Activated CD4-positive, alpha-beta memory T cell treated with anti-CD3 and anti-CD28 coated beads, Interleukin-2, amount 10 ng/mL, durations not matched to agents 7 days and 5 days (primary cell): ENCODE data around the gene SDF2L1. TPM values are rescaled to one million over a fixed set of nuclear protein-coding genes. Genes with fewer than 3 reads are reported as not detected.

ENCODE experiments used
- CTCF ChIA-PET: fragments of 350-600 bp; sonication (Branson Sonifier 250); formaldehyde crosslinking; loops from one replicate; lab custom pipeline; 2021; ENCODE audit warnings: antibody characterized with exemption, inconsistent platforms; lab: Charles Lee
- POLR2A ChIA-PET: fragments of 350-600 bp; sonication (Branson Sonifier 250); formaldehyde crosslinking; loops from one replicate; lab custom pipeline; 2021; ENCODE audit warnings: antibody characterized with exemption; lab: Charles Lee
- DNase-seq: peaks from one replicate; pipeline ENCODE4 v3.0.0-alpha.2; 2020
- H3K27ac Mint-ChIP-seq: one replicate; pipeline ENCODE4 v1.8.0; 2021; ENCODE audit warnings: mild to moderate bottlenecking, mixed read lengths
- H3K27me3 Mint-ChIP-seq: one replicate; pipeline ENCODE4 v1.8.0; 2021; ENCODE audit warnings: mixed read lengths
- H3K36me3 Mint-ChIP-seq: one replicate; pipeline ENCODE4 v1.8.0; 2021; ENCODE audit warnings: low read depth, mixed read lengths
- H3K4me1 Mint-ChIP-seq: one replicate; pipeline ENCODE4 v1.8.0; 2021; ENCODE audit warnings: mixed read lengths
- H3K4me3 Mint-ChIP-seq: one replicate; pipeline ENCODE4 v1.8.0; 2021; ENCODE audit warnings: mild to moderate bottlenecking, mixed read lengths
- H3K9me3 Mint-ChIP-seq: one replicate; pipeline ENCODE4 v1.8.0; 2021; ENCODE audit warnings: mixed read lengths
- total RNA-seq, 2 experiments: library from RNA; stranded (reverse); gene quantifications; one replicate each; pipeline ENCODE4 v1.2.3, GENCODE V29; 2021

The SDF2L1 gene
- total RNA-seq, 2 experiments from 2014 or later: 61.4 to 62.1 TPM

DNA sequence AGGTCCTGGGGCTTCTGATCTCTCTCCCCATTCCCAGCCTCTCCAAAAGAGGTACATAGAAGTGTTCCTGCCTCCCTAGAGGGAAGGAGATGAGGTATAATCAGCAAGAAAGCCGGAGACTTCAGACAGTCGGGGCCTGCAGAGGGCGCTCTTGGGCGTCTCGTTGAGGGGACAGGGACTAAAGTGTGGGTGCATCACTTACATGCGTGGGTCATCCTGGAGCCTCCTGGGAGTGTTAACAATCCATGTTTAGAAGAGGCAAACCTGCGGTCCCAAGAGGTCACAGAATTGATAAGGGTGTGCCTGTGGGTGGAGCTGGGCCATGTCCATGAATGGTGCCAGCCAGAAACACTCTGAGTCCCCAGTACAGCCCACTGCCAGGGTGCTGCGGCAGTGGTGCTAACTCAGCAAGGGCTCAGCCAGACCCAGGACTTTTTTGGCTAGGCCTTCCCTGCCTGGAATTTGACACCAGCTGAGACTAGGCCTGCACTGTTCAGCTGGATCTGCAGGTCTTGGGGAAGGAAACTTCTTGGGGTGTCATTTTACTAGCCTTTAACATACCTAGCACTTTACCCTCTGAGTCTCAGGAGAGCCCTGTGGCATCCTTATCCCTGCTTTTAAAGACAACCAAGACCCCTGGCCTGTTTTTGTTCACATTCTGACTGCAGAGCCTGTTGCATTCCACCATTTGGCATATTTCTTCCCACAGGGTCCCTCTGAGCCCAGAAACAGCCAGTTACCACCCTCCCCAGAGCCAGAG is 17.8 kb upstream of the SDF2L1 start:
- Mint-ChIP-seq H3K4me1 (peaks cover 26% of the 10 kb centered on the region), H3K9me3 (no peaks in the 10 kb centered on the region), H3K27me3 (no peaks in the 10 kb centered on the region), H3K27ac (peak overlapping the region; percentile 64), H3K36me3 (peaks cover 38% of the 10 kb centered on the region), H3K4me3 (no peak overlapping the region)
- ChIA-PET CTCF (interaction anchor here (0.5 to 13.8 kb wide), 4 partner anchors 8 to 1000 kb away, joined by 3 to 289 read pairs (median 4); partner anchors contain the start of genes CCDC116 and SDF2L1), POLR2A (interaction anchor here (5.4 kb wide), 1 partner anchor 18 kb away, joined by 27 read pairs; the partner anchor contains the start of gene SDF2L1)
- DNase-seq: peak; percentile 42

GRCh38 chr22:21624880-21625791 is 17.0 kb upstream of the SDF2L1 start:
- DNase-seq: no peak
- Mint-ChIP-seq H3K27ac (peak overlapping the region; percentile 64), H3K4me3 (no peak overlapping the region), H3K36me3 (peaks cover 38% of the 10 kb centered on the region), H3K4me1 (peaks cover 26% of the 10 kb centered on the region), H3K9me3 (no peaks in the 10 kb centered on the region), H3K27me3 (no peaks in the 10 kb centered on the region)
- POLR2A ChIA-PET: interaction anchor here (1.3 to 5.4 kb wide), 2 partner anchors 17 to 111 kb away, joined by 3 to 27 read pairs; partner anchors contain the start of genes SDF2L1 and YPEL1
- CTCF ChIA-PET: interaction anchor here (13.8 kb wide), 1 partner anchor 18 kb away, joined by 289 read pairs; the partner anchor contains the start of gene SDF2L1

DNA sequence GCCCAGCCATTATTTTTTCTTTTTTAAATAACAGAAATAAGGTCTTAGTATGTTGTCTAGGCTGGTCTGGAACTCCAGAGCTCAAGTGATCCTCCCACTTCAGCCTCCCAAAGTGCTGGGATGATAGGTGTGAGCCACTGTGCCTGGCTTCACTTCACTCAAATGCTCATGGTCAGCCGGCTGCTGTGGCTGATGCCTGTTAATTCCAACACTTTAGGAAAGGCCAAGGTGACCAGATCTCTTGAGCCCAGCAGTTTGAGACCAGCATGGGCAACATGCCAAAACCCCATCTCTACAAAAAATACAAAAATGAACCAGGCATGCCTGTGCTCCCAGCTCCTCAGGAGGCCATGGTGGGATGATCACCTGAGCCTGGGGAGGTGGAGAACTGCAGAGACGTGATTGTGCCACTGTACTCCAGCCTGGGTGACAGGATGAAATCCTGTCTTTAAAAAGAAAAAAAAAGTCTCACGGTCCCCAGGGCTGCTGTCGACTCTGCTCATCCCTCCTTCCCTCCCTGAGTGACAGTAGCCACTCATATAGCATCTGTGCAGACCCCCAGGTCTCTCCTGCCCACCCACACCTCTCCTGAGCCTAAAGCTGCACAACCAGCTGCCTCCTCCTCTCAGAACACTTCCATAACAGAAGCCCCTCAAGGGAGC is 15.9 kb upstream of the SDF2L1 start:
- H3K4me3 Mint-ChIP-seq: no peak overlapping the region
- peaks cover 34% of the 10 kb centered on the region for H3K4me1 Mint-ChIP-seq
- no peaks in the 10 kb centered on the region for H3K27me3 Mint-ChIP-seq
- no peaks in the 10 kb centered on the region for H3K9me3 Mint-ChIP-seq
- POLR2A ChIA-PET: interaction anchor here (0.6 to 5.4 kb wide), 4 partner anchors 12 to 110 kb away, joined by 3 to 40 read pairs (median 15); partner anchors contain the start of genes SDF2L1 and YPEL1
- DNase-seq: no peak
- H3K36me3 Mint-ChIP-seq: peaks cover 38% of the 10 kb centered on the region
- CTCF ChIA-PET: interaction anchor here (13.8 kb wide), 1 partner anchor 17 kb away, joined by 289 read pairs; the partner anchor contains the start of gene SDF2L1
- peak overlapping the region; percentile 41 for H3K27ac Mint-ChIP-seq

- no peak for DNase-seq
- ChIA-PET POLR2A (interaction anchor here (0.6 to 5.4 kb wide), 4 partner anchors 13 to 24 kb away, joined by 3 to 132 read pairs (median 34); partner anchors contain the start of gene SDF2L1), CTCF (interaction anchor here (13.8 kb wide), 1 partner anchor 17 kb away, joined by 289 read pairs; the partner anchor contains the start of gene SDF2L1)
- peak overlapping the region; percentile 41 for H3K27ac Mint-ChIP-seq
- peaks cover 38% of the 10 kb centered on the region for H3K4me1 Mint-ChIP-seq
- H3K9me3 Mint-ChIP-seq: no peaks in the 10 kb centered on the region
- peak overlapping the region; percentile 2 for H3K4me3 Mint-ChIP-seq
- peaks cover 38% of the 10 kb centered on the region for H3K36me3 Mint-ChIP-seq
- no peaks in the 10 kb centered on the region for H3K27me3 Mint-ChIP-seq
These were observed 15.2 kb upstream of the SDF2L1 start for GRCh38 chr22:21626735-21627469.

DNA sequence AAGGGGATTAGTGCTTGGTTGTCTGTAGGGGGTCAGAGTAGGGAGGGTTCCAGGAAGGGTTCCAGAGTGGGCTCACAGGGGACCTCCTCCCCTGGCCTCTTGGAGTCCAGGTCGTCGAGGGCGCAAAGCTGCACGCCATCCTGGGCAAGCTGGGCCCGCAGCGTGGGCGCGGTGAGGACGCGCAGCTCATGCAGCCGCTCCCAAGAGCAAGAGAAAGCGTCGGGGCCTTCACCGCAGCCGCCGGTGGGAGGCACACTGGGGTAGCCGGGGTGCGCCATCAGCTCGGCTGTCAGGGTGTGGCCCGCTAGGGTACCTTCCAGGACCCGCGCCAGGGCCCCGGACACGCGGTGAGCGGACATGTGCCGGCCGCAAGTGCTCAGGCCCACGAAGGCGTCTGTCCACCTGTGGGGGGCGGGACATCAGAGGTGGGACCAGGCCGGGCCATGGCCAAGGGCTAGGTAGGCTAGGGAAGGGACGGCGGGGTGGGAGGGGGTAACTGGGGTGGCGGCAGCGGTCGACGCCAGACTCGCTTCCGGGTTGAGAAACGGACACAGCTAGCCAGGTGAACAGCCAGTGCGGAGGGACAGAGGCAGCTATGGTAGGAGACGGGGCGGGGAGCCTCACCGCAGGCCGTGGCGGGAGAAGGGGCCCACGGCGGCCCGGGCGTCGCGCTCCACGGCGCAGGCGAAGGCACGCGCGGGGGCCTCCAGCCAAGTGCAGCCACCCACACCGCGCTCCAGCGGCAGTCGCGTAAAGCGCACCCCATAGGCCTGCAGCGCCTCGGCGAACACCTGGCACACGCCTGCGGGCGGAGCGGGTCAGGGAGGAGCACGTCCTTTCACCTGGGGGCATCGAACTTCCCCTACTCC is 13.5 kb upstream of the SDF2L1 start:
- Mint-ChIP-seq H3K36me3 (peaks cover 31% of the 10 kb centered on the region), H3K4me3 (peak overlapping the region; percentile 87), H3K27me3 (no peaks in the 10 kb centered on the region), H3K4me1 (peaks cover 46% of the 10 kb centered on the region), H3K9me3 (no peaks in the 10 kb centered on the region), H3K27ac (peak overlapping the region; percentile 88)
- DNase-seq: no peak
- POLR2A ChIA-PET: interaction anchor here (0.6 to 4.2 kb wide), 13 partner anchors 11 to 61 kb away, joined by 3 to 132 read pairs (median 8); partner anchors contain the start of genes PPIL2, SDF2L1 and UBE2L3
- CTCF ChIA-PET: interaction anchor here (1.0 to 13.8 kb wide), 21 partner anchors 9 to 626 kb away, joined by 3 to 289 read pairs (median 6); partner anchors contain the start of genes PPIL2, PPM1F, SDF2L1 and UBE2L3

DNA sequence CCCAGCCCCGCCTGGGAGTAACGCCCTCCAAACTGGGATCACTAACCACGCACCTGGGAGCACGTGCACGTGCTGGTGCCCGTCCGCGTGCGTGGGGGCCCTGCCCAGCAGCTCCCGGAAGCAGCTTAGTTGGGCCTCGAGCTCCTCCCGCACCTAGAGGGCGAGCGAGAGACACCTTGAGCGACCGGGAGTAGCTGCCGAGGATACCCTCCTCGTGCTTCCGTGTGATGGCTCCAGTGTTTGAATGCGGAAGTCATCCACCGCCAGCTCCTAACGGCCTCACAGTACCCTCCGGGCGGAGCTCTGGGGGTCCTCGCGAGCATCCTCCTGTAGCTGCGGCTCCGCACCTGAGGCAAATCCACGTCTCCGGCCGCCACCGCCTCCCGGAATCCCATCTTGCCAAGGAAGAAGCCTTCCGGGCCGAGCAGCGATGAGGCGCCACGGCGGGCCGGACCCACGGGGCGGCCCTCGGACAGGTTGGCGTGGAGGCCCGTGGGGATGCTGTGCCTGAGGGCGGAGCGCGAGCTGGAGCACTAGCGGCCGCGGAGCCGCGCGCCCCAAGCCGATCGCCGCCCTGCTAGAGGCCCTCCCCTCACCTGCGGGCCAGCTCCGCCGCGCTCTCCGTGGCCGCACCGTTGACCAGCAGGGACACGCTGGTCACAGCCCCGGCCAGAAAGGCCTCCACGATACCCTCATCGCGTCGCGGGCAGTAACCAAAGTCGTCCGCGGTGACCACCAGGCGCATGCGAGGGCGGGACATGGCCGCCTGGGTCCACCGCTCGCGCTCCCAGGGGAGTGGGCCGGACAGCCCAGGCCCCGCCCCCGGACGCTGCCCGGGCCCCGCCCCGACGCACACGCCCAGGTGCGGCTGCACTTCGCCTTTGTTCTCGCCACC is 12.6 kb upstream of the SDF2L1 start, which contains the start of gene YDJC:
Gene YDJC, minus strand, starts transcription at position 768 of the 895 bp plus-strand sequence. Its CDS starts 8 bp downstream, at position 760.
- DNase-seq: peak; percentile 95
- H3K4me1 Mint-ChIP-seq: peaks cover 46% of the 10 kb centered on the region
- ChIA-PET CTCF (interaction anchor here (1.0 to 13.8 kb wide), 21 partner anchors 8 to 627 kb away, joined by 3 to 289 read pairs (median 6); partner anchors contain the start of genes PPIL2, PPM1F, SDF2L1 and UBE2L3), POLR2A (interaction anchor here (0.5 to 4.2 kb wide), 17 partner anchors 9 to 628 kb away, joined by 3 to 132 read pairs (median 5); partner anchors contain the start of genes PPIL2, SDF2L1, THAP7 and UBE2L3)
- peak within 1 kb of the TSS; percentile 88 for H3K27ac Mint-ChIP-seq
- H3K36me3 Mint-ChIP-seq: peaks cover 27% of the 10 kb centered on the region
- H3K4me3 Mint-ChIP-seq: peak within 1 kb of the TSS; percentile 87
- H3K9me3 Mint-ChIP-seq: no peaks in the 10 kb centered on the region
- H3K27me3 Mint-ChIP-seq: no peaks in the 10 kb centered on the region

GRCh38 chr22:21631025-21631424 is 11.1 kb upstream of the SDF2L1 start:
- H3K27me3 Mint-ChIP-seq: no peaks in the 10 kb centered on the region
- peaks cover 22% of the 10 kb centered on the region for H3K36me3 Mint-ChIP-seq
- H3K27ac Mint-ChIP-seq: no peak overlapping the region
- ChIA-PET POLR2A (interaction anchor here (0.9 to 2.9 kb wide), 5 partner anchors 11 to 64 kb away, joined by 3 to 48 read pairs (median 24); partner anchors contain the start of genes PPIL2, SDF2L1 and UBE2L3), CTCF (interaction anchor here (0.6 to 13.8 kb wide), 7 partner anchors 12 to 1063 kb away, joined by 3 to 289 read pairs (median 4); partner anchors contain the start of gene SDF2L1)
- peak overlapping the region; percentile 2 for H3K4me3 Mint-ChIP-seq
- DNase-seq: no peak
- H3K9me3 Mint-ChIP-seq: no peaks in the 10 kb centered on the region
- H3K4me1 Mint-ChIP-seq: peaks cover 41% of the 10 kb centered on the region

GRCh38 chr22:21632237-21632895 is 9.7 kb upstream of the SDF2L1 start, which contains the start of gene CCDC116:
Gene CCDC116 (plus strand): TSS chr22:21632760. CDS start chr22:21633182, 422 bp downstream.
- Mint-ChIP-seq H3K9me3 (no peaks in the 10 kb centered on the region), H3K4me3 (no peak within 1 kb of the TSS), H3K27ac (no peak within 1 kb of the TSS), H3K27me3 (no peaks in the 10 kb centered on the region), H3K4me1 (peaks cover 33% of the 10 kb centered on the region), H3K36me3 (peaks cover 12% of the 10 kb centered on the region)
- CTCF ChIA-PET: interaction anchor here (1.0 to 13.8 kb wide), 2 partner anchors 9 to 11 kb away, joined by 3 to 289 read pairs; partner anchors contain the start of gene SDF2L1
- POLR2A ChIA-PET: interaction anchor here (1.0 to 2.8 kb wide), 4 partner anchors 10 to 64 kb away, joined by 3 to 48 read pairs (median 5); partner anchors contain the start of genes SDF2L1 and UBE2L3
- peak; percentile 81 for DNase-seq

GRCh38 chr22:21632931-21633330 is 9.2 kb upstream of the SDF2L1 start:
- DNase-seq: no peak
- CTCF ChIA-PET: interaction anchor here (1.0 to 13.8 kb wide), 2 partner anchors 9 to 11 kb away, joined by 3 to 289 read pairs; partner anchors contain the start of gene SDF2L1
- Mint-ChIP-seq H3K36me3 (peaks cover 7% of the 10 kb centered on the region), H3K27ac (no peak overlapping the region), H3K9me3 (no peaks in the 10 kb centered on the region), H3K4me1 (peaks cover 28% of the 10 kb centered on the region), H3K27me3 (no peaks in the 10 kb centered on the region), H3K4me3 (no peak overlapping the region)
- POLR2A ChIA-PET: interaction anchor here (1.0 to 2.8 kb wide), 4 partner anchors 9 to 19 kb away, joined by 3 to 48 read pairs (median 9); partner anchors contain the start of gene SDF2L1
